M059J (cell line): Measurements from ENCODE around the gene NCKAP5L. TPM values are rescaled to one million over a fixed set of nuclear protein-coding genes. Genes with fewer than 3 reads are reported as not detected.
"Not testable (repeated sequence)": the region's sequence is repeated elsewhere in the genome, so short reads cannot be mapped to it uniquely, and the experiment has no call there.

ENCODE experiments used
- DNase-seq: peaks from one replicate; pipeline ENCODE4 v3.0.0-alpha.2; 2012; ENCODE audit warnings: low read depth
- total RNA-seq: library from RNA; depleted of rRNA; stranded (reverse); fragments of >200 nt; shearing (Covaris generic); gene quantifications from 2 replicates; pipeline ENCODE4 v1.2.3, GENCODE V29; 2014; rRNA removed

The NCKAP5L gene, protein sequence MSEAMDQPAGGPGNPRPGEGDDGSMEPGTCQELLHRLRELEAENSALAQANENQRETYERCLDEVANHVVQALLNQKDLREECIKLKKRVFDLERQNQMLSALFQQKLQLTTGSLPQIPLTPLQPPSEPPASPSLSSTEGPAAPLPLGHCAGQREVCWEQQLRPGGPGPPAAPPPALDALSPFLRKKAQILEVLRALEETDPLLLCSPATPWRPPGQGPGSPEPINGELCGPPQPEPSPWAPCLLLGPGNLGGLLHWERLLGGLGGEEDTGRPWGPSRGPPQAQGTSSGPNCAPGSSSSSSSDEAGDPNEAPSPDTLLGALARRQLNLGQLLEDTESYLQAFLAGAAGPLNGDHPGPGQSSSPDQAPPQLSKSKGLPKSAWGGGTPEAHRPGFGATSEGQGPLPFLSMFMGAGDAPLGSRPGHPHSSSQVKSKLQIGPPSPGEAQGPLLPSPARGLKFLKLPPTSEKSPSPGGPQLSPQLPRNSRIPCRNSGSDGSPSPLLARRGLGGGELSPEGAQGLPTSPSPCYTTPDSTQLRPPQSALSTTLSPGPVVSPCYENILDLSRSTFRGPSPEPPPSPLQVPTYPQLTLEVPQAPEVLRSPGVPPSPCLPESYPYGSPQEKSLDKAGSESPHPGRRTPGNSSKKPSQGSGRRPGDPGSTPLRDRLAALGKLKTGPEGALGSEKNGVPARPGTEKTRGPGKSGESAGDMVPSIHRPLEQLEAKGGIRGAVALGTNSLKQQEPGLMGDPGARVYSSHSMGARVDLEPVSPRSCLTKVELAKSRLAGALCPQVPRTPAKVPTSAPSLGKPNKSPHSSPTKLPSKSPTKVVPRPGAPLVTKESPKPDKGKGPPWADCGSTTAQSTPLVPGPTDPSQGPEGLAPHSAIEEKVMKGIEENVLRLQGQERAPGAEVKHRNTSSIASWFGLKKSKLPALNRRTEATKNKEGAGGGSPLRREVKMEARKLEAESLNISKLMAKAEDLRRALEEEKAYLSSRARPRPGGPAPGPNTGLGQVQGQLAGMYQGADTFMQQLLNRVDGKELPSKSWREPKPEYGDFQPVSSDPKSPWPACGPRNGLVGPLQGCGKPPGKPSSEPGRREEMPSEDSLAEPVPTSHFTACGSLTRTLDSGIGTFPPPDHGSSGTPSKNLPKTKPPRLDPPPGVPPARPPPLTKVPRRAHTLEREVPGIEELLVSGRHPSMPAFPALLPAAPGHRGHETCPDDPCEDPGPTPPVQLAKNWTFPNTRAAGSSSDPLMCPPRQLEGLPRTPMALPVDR (N-terminal part only)
- 9.0 and 17.6 TPM in 2 replicates for total RNA-seq

DNA sequence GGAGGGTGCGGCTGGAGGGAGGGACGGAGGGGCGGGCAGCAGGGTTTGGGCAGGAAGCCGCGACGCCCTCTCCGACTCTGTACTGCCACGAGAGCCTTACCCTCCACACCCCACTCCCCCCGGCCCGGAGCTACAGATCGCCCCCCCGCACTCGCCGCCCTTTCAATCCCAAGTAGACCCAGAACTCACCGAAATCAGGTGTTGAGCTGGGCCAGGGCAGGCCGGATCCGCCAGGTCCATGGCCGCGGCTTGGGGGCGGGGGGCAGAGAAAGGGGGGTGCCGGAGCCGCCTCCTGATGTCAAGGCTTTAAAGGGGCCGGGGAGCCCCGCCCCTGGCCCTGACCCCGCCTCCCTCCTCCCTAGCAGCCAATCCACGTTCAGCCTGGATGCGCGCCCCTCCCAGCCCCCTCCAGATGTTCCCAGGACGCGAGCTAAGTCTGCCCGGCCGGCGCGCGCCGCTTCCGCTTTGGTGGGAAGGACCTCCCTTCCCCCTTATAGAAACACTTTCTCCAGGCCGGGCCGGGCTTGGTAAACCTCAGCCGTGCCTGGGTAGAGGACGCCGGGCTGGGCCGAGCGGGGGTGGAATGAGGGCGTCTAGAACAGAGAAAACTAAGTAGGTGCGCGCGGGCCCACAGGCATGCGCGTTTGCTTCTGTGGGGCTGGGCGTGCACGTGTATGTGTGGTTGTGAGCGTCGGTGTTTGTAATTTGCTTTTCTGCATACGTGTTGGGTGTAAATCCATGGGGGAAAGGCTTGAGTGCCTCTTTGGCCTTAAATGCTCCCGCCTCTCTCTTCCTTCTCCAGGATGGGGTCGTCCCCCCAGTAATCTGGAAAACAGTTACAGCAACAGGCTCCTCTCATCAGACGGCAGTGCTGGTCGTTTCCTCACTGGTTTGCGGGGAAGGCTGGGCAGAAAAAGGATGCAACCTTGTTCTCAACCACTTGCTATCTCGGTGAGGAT lies at the start of gene NCKAP5L:
Gene NCKAP5L, minus strand, starts transcription at position 281 of the 959 bp plus-strand sequence. CDS start 24,369 bp downstream, outside the sequence.
- DNase-seq: peak; percentile 93

DNA sequence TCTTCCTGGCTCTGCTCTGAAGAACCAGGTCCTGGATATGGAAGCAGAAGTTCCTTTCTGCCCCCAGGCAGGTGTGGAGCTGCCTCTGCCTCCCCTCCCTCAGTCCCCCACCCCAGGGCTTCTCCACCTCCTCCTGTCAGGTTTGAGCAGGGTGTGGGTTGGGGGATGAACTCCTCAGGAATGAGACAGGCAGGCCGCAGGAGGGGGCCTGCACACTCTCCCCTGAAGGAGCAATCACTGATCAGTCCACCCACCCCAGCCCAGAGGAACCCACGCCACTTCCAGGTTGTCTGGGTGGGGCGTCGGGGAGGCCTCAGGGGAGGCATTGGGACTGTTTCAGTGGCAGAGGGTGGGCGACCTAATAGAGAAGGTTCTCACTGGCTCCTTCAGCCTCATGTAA lies 48.9 kb upstream of the NCKAP5L start:
- no peak for DNase-seq

DNA sequence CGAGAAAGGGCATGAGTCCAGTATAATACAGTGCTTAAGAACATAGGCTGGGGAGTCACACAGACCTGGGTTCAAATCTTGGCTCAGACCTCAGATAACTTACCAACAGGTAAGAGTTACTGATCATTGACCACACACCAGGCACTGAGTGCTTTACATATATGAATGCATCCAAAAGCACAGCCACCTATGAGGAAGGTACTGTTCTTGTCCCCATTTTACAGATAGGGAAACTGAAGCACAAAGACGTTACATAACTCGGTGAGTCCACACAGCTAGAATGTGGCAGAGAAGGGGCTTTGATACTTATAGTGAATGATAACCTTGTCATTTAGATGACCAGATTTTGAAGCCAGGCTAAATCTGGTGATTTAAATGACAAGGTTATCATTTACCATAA lies 47.9 kb upstream of the NCKAP5L start:
- DNase-seq: no peak

DNA sequence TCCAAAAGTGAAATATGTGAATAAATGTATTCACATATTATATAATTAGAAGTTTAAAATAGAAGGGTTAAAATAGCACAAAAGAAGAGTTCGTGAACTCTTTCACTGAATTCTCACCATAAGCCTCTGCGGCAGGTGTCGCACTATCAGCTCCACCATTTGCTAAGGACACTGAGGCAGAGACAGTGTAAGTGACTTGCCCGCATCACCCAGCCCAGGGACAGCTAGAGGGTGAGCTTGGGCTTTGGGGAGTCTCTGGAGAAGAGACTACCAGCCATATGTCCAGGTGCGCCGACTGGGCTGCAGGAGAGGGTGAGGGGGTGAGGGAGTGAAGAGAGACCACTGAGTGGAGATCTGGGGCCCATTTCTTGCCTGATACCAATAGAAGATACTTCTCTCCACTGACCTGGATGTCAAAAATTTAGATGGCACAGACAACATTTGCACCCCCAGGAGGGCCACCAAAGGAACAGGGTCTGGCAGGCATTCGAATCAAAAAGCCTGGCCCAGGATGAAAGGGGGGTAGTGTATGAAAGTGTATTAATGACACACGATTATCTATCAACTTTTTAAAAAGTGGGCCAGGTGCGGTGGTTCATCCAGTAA lies 47.0 kb upstream of the NCKAP5L start:
- DNase-seq: no peak

DNA sequence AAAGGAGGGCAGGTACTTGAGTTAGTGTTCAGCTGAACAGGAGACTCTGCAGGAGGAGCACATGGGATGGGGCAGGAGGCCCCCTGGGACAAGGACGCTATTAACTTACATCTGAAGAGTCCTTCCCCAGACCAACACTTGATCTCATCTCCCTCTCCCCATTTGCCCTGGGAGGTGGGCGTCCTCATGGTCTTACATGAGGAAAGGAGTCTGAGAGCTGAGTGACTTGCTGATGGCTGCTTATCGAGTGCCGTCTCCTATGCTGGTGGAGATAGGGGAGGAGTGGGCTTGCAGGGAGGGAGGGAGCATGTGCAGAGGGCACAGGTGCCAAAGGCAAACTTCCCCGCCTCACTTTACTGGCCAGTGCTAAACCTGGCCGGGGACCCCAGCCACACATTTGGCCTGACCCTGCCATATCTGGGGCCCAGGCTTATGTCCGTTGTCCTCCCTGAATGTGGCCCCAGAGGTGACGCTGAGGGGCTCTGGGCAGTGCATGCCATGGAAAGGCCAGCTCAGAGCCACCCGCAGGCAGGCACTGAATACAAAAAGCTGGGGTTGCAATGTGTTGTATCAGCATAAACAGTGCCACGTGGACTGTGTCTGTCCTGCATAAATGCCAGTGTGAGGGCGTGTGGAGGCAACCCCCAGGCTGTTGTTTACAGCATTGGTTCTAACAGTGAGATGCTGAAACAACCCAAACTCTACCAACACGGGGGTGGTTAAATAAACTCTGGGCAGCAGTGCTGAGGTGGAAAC lies 46.1 kb upstream of the NCKAP5L start:
- no peak for DNase-seq

DNA sequence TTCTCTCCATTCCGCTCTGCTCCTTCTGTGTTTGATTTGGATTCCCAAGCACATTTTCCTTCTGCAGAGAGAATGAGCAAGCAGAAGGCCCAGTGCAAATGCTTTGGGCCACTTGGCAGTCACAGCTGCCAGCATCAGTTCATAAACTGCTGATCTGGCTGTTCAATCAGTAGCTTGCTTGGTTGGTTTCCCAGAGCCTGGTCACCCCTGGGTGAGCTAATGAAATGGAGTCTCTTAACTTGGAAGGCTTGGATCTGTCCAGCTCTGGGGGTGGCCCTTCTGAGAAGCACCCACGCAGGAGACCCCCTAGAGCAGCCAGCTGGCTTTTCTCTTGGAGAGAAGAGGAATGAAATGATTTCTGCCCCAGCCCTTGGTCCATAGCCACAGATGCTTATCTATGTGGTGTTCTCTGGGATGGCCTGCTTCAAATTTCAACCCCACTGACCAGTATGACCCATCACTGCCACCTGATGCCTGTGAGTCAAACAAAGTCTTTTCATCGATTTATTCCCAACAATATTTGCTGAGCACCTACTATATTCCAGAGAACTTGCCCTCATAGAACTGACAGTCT lies 45.2 kb upstream of the NCKAP5L start:
- DNase-seq: peak; percentile 72

DNA sequence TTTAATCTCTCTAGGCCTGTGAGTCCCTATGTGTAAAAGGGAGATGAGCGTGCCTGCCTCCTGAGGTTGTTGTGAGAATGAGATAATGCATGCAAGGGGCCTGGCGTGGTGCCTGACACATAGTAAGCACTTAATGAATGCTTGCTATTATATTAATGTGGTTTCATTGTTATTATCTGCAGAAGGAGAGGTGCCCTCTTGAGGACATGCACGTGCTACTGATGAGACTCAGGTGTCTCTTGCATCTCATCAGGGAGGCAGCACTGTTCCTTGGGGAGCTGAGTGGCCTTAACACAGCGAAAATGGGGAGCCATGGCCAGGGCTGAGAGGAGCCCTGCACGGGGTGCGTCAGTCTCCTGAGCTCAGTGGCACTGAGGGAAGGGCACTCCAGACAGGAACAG lies 44.6 kb upstream of the NCKAP5L start:
- peak; percentile 60 for DNase-seq

DNA sequence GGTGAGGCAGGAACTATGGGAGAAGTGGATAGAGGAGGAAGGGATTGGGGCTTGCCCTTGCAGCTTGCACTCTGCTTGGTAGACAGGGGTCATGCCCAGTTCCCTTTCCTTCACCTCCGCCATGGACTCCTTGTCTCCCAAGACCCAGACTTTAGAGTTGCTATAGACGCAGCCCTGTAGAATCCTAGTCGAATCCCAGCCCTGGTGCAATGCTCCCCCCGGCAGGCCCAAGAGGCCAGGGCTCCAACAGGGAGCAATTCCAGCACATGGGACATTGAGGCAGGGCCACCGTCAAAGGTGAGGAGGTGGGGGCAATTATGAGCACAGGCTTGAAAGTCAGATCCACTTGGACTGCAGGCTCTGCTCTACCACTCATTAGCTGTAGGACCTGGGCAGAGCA lies 44.2 kb upstream of the NCKAP5L start:
- DNase-seq: no peak

DNA sequence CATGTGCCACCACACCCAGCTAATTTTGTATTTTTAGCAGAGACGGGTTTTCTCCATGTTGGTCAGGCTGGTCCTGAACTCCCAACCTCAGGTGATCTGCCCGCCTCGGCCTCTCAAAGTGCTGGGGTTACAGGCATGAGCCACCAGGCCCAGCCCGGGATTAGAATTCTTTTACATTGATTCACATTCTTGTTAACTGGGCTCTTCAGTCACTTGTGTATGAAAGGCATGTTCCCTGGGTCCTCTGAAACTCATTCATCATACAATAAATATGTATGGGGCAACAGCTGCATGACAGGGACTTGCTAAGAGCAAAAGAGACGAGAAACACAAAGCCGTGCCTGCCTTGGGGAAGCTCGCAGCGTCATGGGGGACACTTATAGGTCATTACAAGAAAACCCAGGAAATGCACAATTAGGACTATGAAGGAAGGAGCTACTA lies 43.6 kb upstream of the NCKAP5L start:
- not testable (repeated sequence) for DNase-seq

DNA sequence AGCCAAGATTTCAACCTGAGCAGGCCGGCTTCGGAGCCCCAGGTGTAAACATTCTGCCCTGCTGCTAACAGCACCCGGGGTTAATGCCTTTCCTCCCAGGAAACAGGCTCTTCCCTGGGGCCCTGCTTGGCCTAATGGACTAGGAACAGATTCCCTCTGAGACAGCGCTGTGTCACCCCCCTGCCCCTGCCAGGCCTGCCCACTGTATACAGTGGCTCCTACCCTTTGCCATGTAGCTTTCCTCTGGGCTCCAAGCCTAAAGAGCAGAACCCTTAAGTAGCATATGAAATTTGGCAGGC lies 43.0 kb upstream of the NCKAP5L start:
- no peak for DNase-seq

DNA sequence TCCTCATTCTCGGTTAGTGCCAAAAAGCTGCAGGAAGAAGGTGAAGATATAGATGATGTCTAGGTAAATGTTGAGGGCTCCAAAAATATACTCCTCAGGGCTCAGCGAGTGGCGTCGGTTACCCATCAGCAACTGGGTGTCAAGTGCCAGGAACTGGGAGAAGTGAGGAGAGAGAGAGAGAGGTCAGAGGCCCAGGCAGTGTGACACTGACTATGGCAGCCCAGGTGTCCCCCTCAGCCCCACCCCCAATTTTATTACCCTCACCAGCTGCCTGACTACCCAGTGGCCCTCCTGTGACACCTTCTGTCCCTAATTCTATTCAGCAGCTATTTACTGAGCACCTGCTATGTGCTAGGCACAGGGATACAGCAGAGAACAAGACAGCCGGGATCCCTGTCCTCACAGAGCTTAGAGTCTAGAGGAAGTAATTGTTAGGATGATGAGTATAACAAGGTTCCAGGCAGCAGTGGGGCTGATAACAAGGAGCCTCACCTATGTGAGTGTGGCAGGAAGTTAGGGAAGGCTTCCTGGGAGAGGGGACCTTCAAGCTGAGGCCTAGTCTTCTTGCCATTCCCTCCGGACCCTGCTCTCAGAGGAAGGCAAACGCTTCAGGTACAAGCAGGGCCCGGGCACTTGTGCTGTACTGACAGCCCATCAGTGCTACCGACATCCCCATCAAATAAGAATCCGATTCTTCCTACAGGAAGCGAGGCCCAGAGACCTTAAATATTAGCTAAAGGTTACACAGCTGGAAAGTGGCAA lies 42.5 kb upstream of the NCKAP5L start:
- DNase-seq: no peak

DNA sequence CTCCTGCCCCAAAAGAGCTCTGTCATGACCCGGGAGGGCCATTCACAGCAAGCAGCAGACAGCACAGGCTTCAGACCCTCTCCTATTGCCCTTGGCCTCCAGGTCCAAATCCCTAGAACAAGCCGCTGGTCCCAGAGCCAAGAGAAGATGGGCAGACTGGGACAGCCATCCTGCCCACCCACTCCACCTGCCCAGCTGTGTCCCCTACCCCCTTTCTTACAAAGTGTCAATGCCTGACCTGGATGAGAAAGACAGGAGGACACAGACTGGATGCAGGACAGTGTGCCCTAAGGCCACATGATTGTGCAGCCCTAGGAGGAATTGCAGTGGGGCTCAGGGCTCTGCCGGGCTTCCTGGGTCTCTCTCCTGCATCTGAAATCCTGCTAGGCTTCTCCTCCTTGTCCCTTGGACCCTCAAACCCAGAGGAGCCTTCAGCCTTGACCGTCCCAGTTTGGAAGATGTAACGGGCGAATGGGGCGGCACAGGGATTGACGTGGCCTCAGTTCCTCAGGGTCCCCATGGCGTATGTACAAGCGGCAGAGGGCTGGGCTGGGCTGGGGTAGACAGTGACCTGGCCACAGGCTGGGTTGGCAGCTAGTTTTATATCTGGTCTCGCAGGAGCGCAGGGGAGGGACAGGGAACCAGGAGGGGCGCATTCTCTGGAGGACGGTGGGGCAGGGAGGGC lies 41.7 kb upstream of the NCKAP5L start:
- no peak for DNase-seq

DNA sequence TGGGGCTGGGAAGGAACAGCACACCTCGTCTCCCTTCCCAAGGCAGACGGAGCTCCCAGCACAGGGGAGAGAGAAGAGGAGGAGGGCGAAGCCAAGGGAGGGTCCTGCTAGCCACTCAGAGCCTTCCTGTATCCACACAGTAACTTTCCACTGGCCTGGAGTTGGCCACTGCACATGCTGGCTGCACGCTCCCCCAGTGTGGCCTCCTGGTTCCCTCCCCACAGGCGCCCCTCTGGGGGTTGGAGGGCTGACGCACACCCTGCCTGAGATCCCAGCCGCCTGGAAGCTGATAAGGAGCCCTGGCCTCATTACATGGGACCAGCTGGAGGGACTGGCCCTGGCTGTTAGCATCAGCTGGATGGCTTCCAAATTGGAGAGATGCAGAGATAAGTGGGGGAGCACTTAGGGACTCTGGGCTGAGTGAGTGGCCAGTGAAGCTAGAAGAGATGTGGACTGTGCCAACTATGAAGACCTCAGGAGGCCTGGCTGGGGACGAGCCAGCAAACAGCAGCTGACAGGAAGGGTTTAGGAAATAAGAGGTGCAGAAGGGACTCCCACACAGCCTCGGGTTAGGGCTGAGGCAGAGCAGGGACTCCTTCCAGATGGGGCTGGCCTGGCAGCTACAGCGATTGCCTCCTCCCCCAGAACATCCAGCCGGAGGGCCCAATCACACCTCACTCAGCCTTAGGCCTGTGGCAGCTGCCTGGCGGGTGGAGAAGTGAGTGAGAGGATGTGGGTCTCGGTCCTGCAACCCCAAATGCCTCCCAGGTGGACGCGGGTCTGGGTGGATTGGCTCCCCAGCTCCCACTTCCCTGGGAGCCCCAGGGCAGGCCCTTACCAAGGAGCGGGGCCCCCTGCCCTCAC lies 41.0 kb upstream of the NCKAP5L start:
- peak; percentile 100 for DNase-seq

DNA sequence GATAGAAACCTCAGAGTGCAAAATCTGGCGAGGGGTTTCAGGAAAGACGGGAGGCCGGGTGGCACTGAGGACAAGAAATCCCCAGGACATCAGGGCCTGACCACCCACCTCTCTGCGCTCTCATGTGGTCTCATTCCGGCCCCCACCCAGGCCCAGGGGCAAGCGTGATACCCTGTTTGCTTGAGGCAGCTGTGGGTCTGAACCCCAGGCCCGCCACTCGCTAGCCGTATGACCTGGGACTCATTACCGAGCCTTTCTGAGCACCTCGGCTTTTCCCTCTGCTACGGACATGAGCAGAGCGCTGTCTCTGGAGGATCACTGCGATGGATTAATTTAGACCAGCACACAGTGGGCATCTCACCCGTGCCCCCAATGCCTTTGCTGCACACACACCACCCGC lies 40.2 kb upstream of the NCKAP5L start:
- DNase-seq: no peak

DNA sequence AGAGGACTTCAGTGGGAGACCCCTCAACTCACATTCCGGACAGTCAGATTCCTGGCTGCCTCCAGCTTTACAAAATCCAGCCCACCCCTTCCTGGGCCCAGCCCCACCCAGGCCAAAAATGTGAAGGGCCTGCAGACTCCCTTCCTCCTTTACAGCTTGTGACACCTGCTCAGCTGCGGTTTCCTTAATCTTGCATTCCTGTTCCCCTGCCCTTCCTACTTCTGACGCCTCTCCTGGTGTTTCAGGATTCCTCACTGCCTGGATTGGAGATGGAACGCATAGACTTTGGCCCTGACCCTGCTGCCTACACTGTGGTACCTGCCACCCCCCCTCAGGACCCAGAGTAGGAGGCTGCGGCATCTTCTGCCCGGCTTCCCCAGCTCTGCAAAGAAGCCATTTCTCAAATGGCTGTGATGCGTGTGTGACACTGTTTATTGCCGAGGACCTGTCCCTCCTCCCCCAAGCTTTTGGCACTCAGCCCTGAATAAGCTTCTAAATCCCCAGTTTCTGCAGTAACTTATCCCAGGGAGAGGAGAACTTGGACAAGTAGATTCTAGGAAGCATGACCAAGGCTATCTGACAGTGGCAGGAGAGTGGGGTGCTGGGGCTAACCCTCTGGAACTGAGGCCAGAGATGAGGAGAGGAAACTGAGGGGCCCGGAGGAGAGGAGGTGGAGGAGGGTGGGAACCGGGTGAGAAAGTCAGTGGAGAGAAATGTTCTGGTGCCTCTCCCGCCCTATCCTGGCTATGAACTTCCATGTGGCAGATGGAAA lies 39.5 kb upstream of the NCKAP5L start:
- peak; percentile 34 for DNase-seq
